T-helper 2 cell (primary cell): ENCODE results near the gene ENAM.
"Not testable (repeated sequence)": the region's sequence is repeated elsewhere in the genome, so short reads cannot be mapped to it uniquely, and the experiment has no call there.

ENCODE experiments used
- DNase-seq, 5 experiments: peaks; one replicate each; pipeline versions ENCODE4 v3.0.0 to v3.0.0-alpha.2; 2012 to 2022

The ENAM gene

GRCh38 chr4:70676554-70677090, 48.1 kb downstream of the ENAM start:
- no peak for DNase-seq

- peak in 1 of 5 experiments; percentile 37 for DNase-seq
These were observed 49.9 kb downstream of the ENAM start for GRCh38 chr4:70678383-70678999.

- DNase-seq = no peak
These were observed 52.4 kb downstream of the ENAM start for GRCh38 chr4:70680934-70681333.

- DNase-seq = no peak
These were observed 53.2 kb downstream of the ENAM start for GRCh38 chr4:70681704-70682103.

- not testable (repeated sequence) for DNase-seq
These were observed 53.6 kb downstream of the ENAM start for GRCh38 chr4:70682142-70682541.

GRCh38 chr4:70687392-70687791, 58.8 kb downstream of the ENAM start:
- DNase-seq = no peak

- peak; percentile 73 to 96 (median 91) for DNase-seq
These were observed 59.6 kb downstream of the ENAM start, which contains the start of gene UTP3 for GRCh38 chr4:70687821-70688794. Gene UTP3 (plus strand): TSS chr4:70688532. CDS start chr4:70688678, 146 bp downstream.

GRCh38 chr4:70688795-70689231, 60.3 kb downstream of the ENAM start:
- DNase-seq = peak in 1 of 5 experiments; percentile 24

GRCh38 chr4:70691661-70692060, 63.1 kb downstream of the ENAM start:
- no peak for DNase-seq

- not testable (repeated sequence) for DNase-seq
These were observed 66.1 kb downstream of the ENAM start for GRCh38 chr4:70694633-70695032.
